GM21360 (cell line): Measurements from ENCODE around the gene RAB11FIP5.
"Not testable (repeated sequence)": the region's sequence is repeated elsewhere in the genome, so short reads cannot be mapped to it uniquely, and the experiment has no call there.

Source experiments
- ATAC-seq: cut with Tn5 transposase; IDR thresholded peaks from one replicate; pipeline ENCODE4 v1.9.1; 2021; ENCODE audit warnings: mild to moderate bottlenecking, moderate library complexity; ENCODE audit not compliant: unreplicated experiment

RAB11FIP5 gene

GRCh38 chr2:73110168-73111072 is 2.3 kb downstream of the RAB11FIP5 start:
- ATAC-seq, result no peak

GRCh38 chr2:73109431-73110167 is 3.1 kb downstream of the RAB11FIP5 start:
- no peak for ATAC-seq

GRCh38 chr2:73107211-73107926 is 5.4 kb downstream of the RAB11FIP5 start:
- no peak for ATAC-seq

DNA sequence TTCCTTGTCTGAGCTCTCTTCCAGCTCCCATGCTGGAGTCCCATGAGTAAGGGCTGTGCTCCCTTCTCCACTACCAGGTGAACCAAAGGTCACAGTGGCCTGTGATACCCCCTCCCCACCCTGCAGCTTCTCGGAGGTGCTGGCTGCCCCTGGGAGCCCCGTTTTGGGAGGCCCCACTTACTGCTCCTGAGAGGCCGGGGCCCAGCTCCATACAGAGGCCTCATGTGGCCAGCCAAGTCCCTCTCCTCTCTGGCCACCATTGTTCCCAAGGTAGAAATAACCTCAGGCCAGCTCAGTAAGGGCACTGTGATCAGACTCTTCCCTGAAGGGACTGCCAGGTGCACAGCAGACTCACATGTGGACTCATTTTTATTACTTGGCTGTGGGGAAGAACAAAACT is 6.0 kb downstream of the RAB11FIP5 start:
- ATAC-seq, result no peak

DNA sequence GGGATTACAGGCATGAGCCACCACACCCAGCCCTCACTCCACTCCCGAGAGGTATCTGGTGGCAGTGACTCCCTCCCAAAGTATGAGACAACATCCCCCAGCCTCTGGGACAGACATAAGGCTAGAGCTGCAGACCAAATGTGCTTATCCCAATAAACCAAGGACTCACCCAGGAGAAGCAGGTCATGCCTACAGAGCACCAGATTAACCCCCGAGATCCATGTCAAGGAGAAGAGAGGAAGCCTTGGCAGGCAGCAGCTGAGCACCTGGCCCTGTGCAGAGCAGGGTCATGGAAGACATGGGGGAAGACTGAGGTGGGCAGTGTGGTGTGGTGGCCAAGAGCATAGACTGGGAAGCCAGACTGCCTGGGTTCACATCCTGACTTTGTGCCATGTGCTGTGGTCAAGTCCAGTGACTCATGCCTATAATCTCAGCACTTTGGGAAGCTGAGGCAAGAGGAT is 7.2 kb downstream of the RAB11FIP5 start:
- no peak for ATAC-seq

DNA sequence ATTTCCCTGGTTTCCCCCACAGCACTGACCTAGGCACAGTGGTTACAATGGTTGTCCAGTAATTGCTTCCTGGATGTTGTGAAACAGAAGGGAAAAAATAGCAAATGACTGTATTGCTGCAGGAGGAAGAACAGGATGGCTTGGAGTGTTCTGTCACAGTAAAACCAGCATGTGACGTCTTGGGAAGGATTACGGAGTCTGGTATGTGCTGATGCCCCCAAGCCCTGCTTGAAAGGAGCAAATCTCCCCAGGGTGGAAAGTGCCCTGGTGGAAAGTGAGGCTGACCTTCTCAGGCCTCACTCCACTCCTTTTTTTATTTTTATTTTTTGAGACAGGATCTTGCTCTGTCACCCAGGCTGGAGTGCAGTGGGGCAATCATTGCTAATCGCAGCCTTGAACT is 7.8 kb downstream of the RAB11FIP5 start:
- ATAC-seq, result no peak

DNA sequence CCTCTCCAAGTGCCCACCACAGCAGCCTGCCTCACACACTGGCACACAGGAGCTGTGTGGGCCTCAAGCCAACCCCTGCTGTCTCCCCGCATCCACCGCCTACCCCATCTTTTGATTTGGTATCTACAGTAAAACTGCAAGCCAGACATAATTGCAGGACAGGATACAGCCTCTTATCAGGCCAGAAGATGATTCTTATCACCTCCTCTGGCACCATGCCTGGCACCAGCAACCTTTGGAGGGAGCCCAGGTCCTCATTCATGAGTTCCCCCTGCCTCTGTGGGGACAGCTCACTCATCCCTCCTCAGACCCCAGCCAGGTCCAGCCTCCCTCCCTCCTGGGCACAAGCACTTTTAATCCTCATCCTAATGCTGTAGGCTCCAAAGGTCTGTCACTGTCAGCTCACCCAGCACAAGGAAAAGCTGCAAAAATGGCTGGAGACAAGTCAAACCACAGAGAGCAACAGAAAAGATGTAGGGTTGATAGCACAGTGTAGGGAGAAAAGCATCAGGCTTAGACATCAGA is 9.7 kb downstream of the RAB11FIP5 start:
- no peak for ATAC-seq

GRCh38 chr2:73101626-73102256 is 11.0 kb downstream of the RAB11FIP5 start:
- no peak for ATAC-seq

DNA sequence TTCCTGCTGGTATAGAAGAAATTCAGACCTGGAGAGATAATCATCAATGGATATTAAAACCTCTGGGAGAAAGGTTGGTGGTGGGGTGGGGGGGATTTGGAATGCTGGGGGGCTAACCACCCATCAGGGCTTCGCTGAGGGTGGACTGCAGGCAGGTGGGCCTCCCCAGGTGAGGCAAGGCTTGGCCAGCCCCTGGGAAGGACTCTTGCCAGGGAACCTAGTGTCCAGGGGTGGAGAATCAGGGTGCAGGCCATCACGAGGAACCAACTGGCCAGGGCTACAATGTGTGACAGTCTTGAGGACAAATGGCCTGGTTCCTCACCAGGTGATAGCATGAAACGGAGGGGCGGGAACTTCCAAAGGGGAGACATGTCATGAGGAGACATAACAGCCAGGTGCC is 11.8 kb downstream of the RAB11FIP5 start:
- no peak for ATAC-seq

GRCh38 chr2:73099486-73099885 is 13.3 kb downstream of the RAB11FIP5 start:
- ATAC-seq, result no peak

DNA sequence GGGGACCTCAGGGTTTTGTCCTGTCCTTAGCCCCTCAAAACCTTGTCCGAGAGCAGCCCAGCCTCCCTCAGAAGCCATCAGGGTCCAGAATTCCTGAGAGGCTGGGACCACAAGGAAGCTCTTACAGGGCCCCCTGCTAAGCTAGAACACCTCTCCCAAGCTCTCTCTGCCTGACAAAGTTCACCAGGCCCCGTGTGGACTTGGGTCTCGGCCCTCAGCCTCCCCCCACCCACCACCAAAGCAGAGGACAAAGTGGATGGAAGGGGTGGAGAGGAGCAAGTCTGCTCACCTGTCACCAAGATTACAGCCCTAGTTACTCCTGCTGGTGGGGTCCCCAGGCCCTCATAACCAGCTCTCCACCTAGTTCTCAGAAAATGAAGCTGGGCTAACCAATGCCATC is 16.8 kb downstream of the RAB11FIP5 start:
- no peak for ATAC-seq

DNA sequence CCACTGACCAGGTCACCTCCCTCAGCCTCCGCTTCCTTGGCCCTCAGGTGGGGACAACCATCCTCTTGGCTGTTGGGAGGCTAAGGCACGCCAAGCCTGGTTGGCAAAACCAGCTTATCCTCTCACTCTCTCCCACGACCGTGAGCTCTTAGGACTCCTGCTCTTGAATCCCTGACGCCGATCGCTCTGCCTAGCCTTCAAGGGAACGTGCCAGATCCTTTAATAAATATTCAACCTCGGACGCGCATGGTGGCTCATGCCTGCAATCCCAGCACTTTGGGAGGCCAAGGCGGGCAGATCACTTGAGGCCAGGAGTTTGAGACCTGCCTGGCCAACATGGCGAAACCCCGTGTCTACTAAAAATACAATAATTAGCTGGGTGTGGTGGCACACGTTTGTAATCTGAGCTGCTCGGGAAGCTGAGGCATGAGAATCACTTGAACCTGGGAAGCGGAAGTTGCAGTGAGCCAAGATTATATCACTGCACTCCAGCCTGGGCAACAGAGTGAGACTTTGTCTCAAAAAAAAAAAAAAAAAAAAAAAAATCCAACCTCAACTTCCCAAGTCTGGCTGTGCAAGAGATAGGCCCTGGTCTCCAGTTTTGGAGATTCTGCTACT is 19.0 kb downstream of the RAB11FIP5 start:
- ATAC-seq, result not testable (repeated sequence)

- no peak for ATAC-seq
These were observed 20.5 kb downstream of the RAB11FIP5 start for GRCh38 chr2:73092146-73092783.

DNA sequence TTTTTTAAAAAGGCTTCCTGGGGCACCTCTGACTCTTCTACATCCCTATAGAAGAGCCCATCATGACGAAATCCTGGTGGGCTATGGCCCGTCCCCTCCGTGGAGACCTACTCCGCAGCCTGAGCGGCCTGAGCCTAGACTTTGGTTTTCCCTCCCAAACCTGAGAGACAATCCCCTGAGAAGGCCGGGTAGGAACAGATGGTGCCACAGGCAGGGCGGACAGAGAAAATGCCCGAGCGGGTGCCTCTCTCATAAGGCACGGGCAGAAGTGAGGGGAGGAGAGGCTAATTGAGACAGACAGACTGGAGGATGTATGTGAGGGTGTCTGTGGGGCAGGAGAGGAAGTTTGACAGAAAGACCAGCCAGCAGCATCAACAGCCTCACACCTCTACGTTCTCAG is 21.1 kb downstream of the RAB11FIP5 start:
- ATAC-seq, result no peak

DNA sequence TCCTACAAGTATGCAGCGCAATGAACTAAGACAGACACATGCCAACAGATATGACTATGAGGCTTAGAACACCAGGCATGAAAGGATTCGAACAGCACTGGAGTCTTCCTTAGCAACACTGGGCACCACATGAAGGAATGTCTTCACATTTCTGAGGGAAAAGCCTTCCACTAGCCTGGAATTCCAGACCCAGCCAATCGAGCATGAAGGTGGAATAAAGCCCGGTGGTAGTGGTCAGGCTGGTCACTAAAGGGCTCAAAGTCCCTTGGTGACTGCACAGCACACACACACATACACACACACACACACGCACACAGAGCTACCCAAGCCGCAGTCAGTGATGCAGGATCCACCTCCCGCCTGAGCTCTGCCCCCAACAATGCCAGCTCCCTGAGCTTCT is 21.6 kb downstream of the RAB11FIP5 start:
- ATAC-seq, result no peak

DNA sequence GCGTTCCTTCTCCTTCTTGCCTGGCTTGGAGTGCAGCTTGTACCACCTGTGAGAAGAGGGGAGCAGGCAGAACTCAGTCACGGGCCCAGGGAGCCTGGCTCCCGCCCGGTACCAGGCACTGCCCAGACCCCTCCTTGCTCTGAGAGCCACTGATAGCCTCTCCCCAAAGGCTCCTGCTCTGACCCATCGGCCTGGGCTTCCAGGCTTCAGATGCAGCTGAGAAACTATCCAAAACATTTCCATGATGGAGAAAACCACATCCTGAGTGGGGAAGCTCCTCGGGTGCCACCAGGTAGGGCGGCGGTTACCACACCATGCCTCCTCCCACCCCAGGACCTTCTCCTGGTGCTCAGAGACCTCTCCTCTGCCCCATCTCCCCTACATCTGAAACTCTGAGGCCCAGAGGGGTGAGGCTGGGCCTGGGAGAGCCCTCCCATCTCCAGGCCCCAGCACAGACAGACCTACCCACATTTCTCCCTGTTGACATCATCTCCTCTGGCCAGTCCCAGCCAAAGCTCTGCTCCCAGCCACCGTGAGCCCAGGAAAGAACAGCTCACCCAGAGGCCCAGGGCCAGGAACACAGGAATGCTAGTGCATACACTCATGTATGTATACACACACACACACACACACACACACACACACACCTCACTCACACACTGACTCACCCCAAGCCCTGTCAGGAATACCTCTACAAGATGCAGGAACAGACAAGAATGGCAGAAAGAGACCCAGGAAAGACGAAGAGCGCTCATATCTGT is 23.3 kb downstream of the RAB11FIP5 start:
- no peak for ATAC-seq

- no peak for ATAC-seq
These were observed 24.0 kb downstream of the RAB11FIP5 start for GRCh38 chr2:73088703-73089102.

GRCh38 chr2:73088211-73088610 is 24.5 kb downstream of the RAB11FIP5 start:
- no peak for ATAC-seq

DNA sequence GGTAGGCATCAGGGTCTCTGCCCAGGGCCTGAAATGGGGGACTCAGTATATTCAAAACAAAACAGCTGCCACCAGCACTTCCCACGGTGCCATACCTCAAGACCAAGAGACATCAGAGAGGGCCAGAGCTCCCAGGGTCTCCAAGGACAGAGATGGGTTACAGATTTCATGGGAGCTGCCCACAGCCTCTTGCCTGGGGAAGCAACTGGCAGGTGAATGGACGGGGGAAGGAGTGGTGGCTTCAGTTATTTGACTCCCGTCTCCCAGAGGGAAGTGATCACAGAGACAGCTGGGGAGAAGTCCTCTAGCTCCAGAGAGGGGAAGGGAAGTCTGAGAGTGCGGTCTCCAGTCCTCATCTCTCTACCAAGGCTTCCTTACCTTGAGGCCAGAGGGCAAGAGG is 25.4 kb downstream of the RAB11FIP5 start:
- no peak for ATAC-seq
